DOHH2 (cell line): ENCODE results near the gene SORD.
"Not testable (repeated sequence)": the region's sequence is repeated elsewhere in the genome, so short reads cannot be mapped to it uniquely, and the experiment has no call there.

Experiments
- H3F3A ChIP-seq: fragments of 200-600 bp; sonication (generic), shearing (Covaris generic); 2 replicates; pipeline ENCODE4 v1.6.0; 2016; ENCODE audit warnings: antibody characterized with exemption, mild to moderate bottlenecking; ENCODE audit not compliant: control insufficient read depth, insufficient read depth
- H3K27ac ChIP-seq: fragments of 200-600 bp; sonication (generic); 2 replicates; pipeline ENCODE4 v1.5.1; 2014; ENCODE audit warnings: low read depth, mild to moderate bottlenecking, low read length, moderate library complexity
- H3K27me3 ChIP-seq: fragments of 200-600 bp; sonication (generic); 2 replicates; pipeline ENCODE4 v1.6.1; 2014; ENCODE audit warnings: mild to moderate bottlenecking, low read length, mixed read lengths; ENCODE audit not compliant: control insufficient read depth
- H3K36me3 ChIP-seq: fragments of 200-600 bp; sonication (generic); 2 replicates; pipeline ENCODE4 v1.6.1; 2014; ENCODE audit warnings: mild to moderate bottlenecking, low read length, moderate library complexity, mixed read lengths; ENCODE audit not compliant: control insufficient read depth
- H3K4me1 ChIP-seq: fragments of 200-600 bp; sonication (generic); 2 replicates; pipeline ENCODE4 v1.6.1; 2014; ENCODE audit warnings: mild to moderate bottlenecking, low read length, mixed read lengths; ENCODE audit not compliant: control insufficient read depth
- H3K4me2 ChIP-seq: fragments of 200-600 bp; sonication (generic); 2 replicates; pipeline ENCODE4 v1.6.0; 2014; ENCODE audit warnings: mild to moderate bottlenecking, low read length, moderate library complexity
- H3K4me3 ChIP-seq: fragments of 200-600 bp; sonication (generic); 2 replicates; pipeline ENCODE4 v1.5.1; 2014; ENCODE audit warnings: mild to moderate bottlenecking, low read length, mixed read lengths
- H3K79me2 ChIP-seq: fragments of 200-600 bp; sonication (generic); 2 replicates; pipeline ENCODE4 v1.6.1; 2014; ENCODE audit warnings: mild to moderate bottlenecking, low read length, mixed read lengths; ENCODE audit not compliant: control insufficient read depth
- H3K9me2 ChIP-seq: fragments of 200-600 bp; sonication (generic); replicated peaks from 2 replicates; pipeline ENCODE4 v1.6.1; 2014; ENCODE audit warnings: mild to moderate bottlenecking, low read length, mixed read lengths; ENCODE audit not compliant: control insufficient read depth
- H3K9me3 ChIP-seq: fragments of 200-600 bp; sonication (generic); 2 replicates; pipeline ENCODE4 v1.6.1; 2014; ENCODE audit warnings: antibody characterized with exemption, low read length, mixed read lengths; ENCODE audit not compliant: control insufficient read depth, insufficient read depth
- H4K20me1 ChIP-seq: fragments of 200-600 bp; sonication (generic); 2 replicates; pipeline ENCODE4 v1.6.0; 2014; ENCODE audit warnings: low read depth, mild to moderate bottlenecking, antibody characterized with exemption, low read length, moderate library complexity; ENCODE audit not compliant: control insufficient read depth, insufficient read depth
- CTCF ChIP-seq: fragments of 200-600 bp; sonication (generic); IDR thresholded peaks from one replicate; pipeline ENCODE4 v1.5.1; 2014; ENCODE audit warnings: antibody characterized with exemption, mild to moderate bottlenecking, low read depth, low read length; ENCODE audit not compliant: poor library complexity, severe bottlenecking
- EZH2phosphoT487 ChIP-seq: fragments of 200-600 bp; sonication (generic); IDR thresholded peaks from 2 replicates; pipeline ENCODE4 v1.6.1; 2017; ENCODE audit warnings: borderline replicate concordance, mild to moderate bottlenecking, antibody characterized with exemption, low read length, moderate library complexity, mixed read lengths

Gene SORD

GRCh38 chr15:45048449-45048793 lies 25.4 kb downstream of the SORD start:
- H3K36me3 ChIP-seq, H3K4me3 ChIP-seq, H3K4me1 ChIP-seq, H3K27ac ChIP-seq, H3K27me3 ChIP-seq, H3K9me3 ChIP-seq, H3K9me2 ChIP-seq, H4K20me1 ChIP-seq, H3F3A ChIP-seq, H3K4me2 ChIP-seq, H3K79me2 ChIP-seq: not testable (repeated sequence)

- no peaks in the 10 kb centered on the region for H3K79me2 ChIP-seq
- no peaks in the 10 kb centered on the region for H3K9me2 ChIP-seq
- no peak overlapping the region for H3K27ac ChIP-seq
- no peaks in the 10 kb centered on the region for H3F3A ChIP-seq
- H3K36me3 ChIP-seq: no peaks in the 10 kb centered on the region
- no peak overlapping the region for H3K4me3 ChIP-seq
- H3K4me1 ChIP-seq: no peaks in the 10 kb centered on the region; the same call in 1 of the 2 replicates
- H3K4me2 ChIP-seq: no peak overlapping the region
- H4K20me1 ChIP-seq: no peaks in the 10 kb centered on the region
- no peak for TF ChIP-seq CTCF
- no peak for TF ChIP-seq EZH2phosphoT487
- H3K9me3 ChIP-seq: peaks cover 3% of the 10 kb centered on the region
- no peaks in the 10 kb centered on the region for H3K27me3 ChIP-seq
These were observed 26.0 kb downstream of the SORD start for GRCh38 chr15:45048794-45049631.

- no peak overlapping the region for H3K4me3 ChIP-seq
- no peaks in the 10 kb centered on the region for H3K36me3 ChIP-seq
- peaks cover 3% of the 10 kb centered on the region for H3K9me3 ChIP-seq
These were observed 27.6 kb downstream of the SORD start for GRCh38 chr15:45050587-45050986.

GRCh38 chr15:45052676-45053075 lies 29.7 kb downstream of the SORD start:
- H3K4me3 ChIP-seq, H3K4me1 ChIP-seq, H3K36me3 ChIP-seq, H3K4me2 ChIP-seq, H3K9me2 ChIP-seq, H3K9me3 ChIP-seq, H3K27me3 ChIP-seq, H3K27ac ChIP-seq, H4K20me1 ChIP-seq, H3F3A ChIP-seq, H3K79me2 ChIP-seq: not testable (repeated sequence)

More at GRCh38 chr15:45050587-45050986, 27.6 kb downstream of the SORD start:
- Histone ChIP-seq H3F3A (no peaks in the 10 kb centered on the region), H4K20me1 (no peaks in the 10 kb centered on the region), H3K27me3 (no peaks in the 10 kb centered on the region), H3K79me2 (no peaks in the 10 kb centered on the region), H3K4me1 (no peaks in the 10 kb centered on the region; the same call in 1 of the 2 replicates), H3K27ac (no peak overlapping the region), H3K4me2 (no peak overlapping the region), H3K9me2 (no peaks in the 10 kb centered on the region)
- no peak for TF ChIP-seq CTCF
- TF ChIP-seq EZH2phosphoT487: no peak

- H3F3A ChIP-seq, H3K27ac ChIP-seq, H3K9me2 ChIP-seq, H3K4me1 ChIP-seq, H3K4me2 ChIP-seq, H3K9me3 ChIP-seq, H4K20me1 ChIP-seq, H3K27me3 ChIP-seq, H3K4me3 ChIP-seq, H3K36me3 ChIP-seq, H3K79me2 ChIP-seq: not testable (repeated sequence)
These were observed 36.0 kb downstream of the SORD start for GRCh38 chr15:45058690-45059675.

GRCh38 chr15:45062301-45062700 lies 39.3 kb downstream of the SORD start:
- not testable (repeated sequence) for H3K4me3 ChIP-seq, H3K79me2 ChIP-seq, H3K4me2 ChIP-seq, H3K36me3 ChIP-seq, H3K27ac ChIP-seq, H3F3A ChIP-seq, H4K20me1 ChIP-seq, H3K9me3 ChIP-seq, H3K4me1 ChIP-seq, H3K9me2 ChIP-seq, H3K27me3 ChIP-seq
